Spleen (tissue), 7 donors: ENCODE results near the gene CASTOR2.

Experiments used
- CTCF ChIP-seq, 11 experiments: fragments of 200-600 bp in 7 of 11; fragments of 450-650 bp in 4 of 11; sonication (generic) in 4 of 11; IDR thresholded peaks in 8 of 11; conservative IDR thresholded peaks in 3 of 11; 1 replicate in 7 of 11; 2 replicates in 4 of 11; pipeline versions ENCODE4 v1.4.0 to v1.8.0; 2016 to 2021; ENCODE audit warnings: antibody characterized with exemption in 11 of 11, inconsistent platforms in 4 of 11, mild to moderate bottlenecking in 1 of 11
- POLR2A ChIP-seq, 3 donors: fragments of 450-650 bp; IDR thresholded peaks; one replicate each; pipeline ENCODE4 v1.5.1; 2017; ENCODE audit warnings: antibody characterized with exemption in 3 of 3, mild to moderate bottlenecking in 1 of 3
- donor health status: DM: no; HTN: no; CAD: no; lungs with moderate emphysema.
- donor health status: DM: no; HTN: no; CAD: no.
- donor health status: DM: no; HTN: no; CAD: no.

- TF ChIP-seq CTCF (IDR thresholded peaks at IDR 0.05 in 8 of 11, conservative IDR thresholded peaks at IDR 0.05 in 3 of 11) = no peak
- TF ChIP-seq POLR2A (IDR thresholded peaks at IDR 0.05) = no peak
These were observed 86.0 kb downstream of the CASTOR2 start for GRCh38 chr7:75050501-75050900.
